ENCODE measurements around the gene NELFA. TPM values are rescaled to one million over a fixed set of nuclear protein-coding genes. Genes with fewer than 3 reads are reported as not detected.
"Not testable (repeated sequence)": the region's sequence is repeated elsewhere in the genome, so short reads cannot be mapped to it uniquely, and the experiment has no call there.

The NELFA gene
- total RNA-seq, 1 donor from 2014 or later = 14.2 TPM

- no peak for DNase-seq (ENCODE audit: low read depth, low spot score)
Observed at GRCh38 chr4:2040391-2041238, 31.8 kb upstream of the NELFA start.

- no peak for DNase-seq (ENCODE audit: low read depth, low spot score)
Observed at GRCh38 chr4:2036866-2037265, 28.1 kb upstream of the NELFA start.

- no peak for DNase-seq (ENCODE audit: low read depth, low spot score)
Observed at GRCh38 chr4:2036327-2036726, 27.6 kb upstream of the NELFA start.

GRCh38 chr4:2031161-2031560, 22.4 kb upstream of the NELFA start:
- not testable (repeated sequence) for DNase-seq (ENCODE audit: low read depth, low spot score)

- DNase-seq (ENCODE audit: low read depth, low spot score) = not testable (repeated sequence)
Observed at GRCh38 chr4:2027120-2027519, 18.3 kb upstream of the NELFA start.

GRCh38 chr4:2025817-2026216, 17.0 kb upstream of the NELFA start:
- no peak for DNase-seq (ENCODE audit: low read depth, low spot score)

- DNase-seq (ENCODE audit: low read depth, low spot score) = no peak
Observed at GRCh38 chr4:2024683-2025082, 15.9 kb upstream of the NELFA start.

GRCh38 chr4:2021358-2022018, 12.7 kb upstream of the NELFA start:
- not testable (repeated sequence) for DNase-seq (ENCODE audit: low read depth, low spot score)

- no peak for DNase-seq (ENCODE audit: low read depth, low spot score)
Observed at GRCh38 chr4:2015008-2015407, 6.2 kb upstream of the NELFA start.

GRCh38 chr4:2011583-2011982, 2.8 kb upstream of the NELFA start:
- no peak for DNase-seq (ENCODE audit: low read depth, low spot score)

GRCh38 chr4:2009651-2010233, 968 bp upstream of the NELFA start:
- peak; percentile 47 for DNase-seq (ENCODE audit: low read depth, low spot score)

- DNase-seq (ENCODE audit: low read depth, low spot score) = no peak
Observed at GRCh38 chr4:2008671-2008920, 178 bp downstream of the NELFA start.

- DNase-seq (ENCODE audit: low read depth, low spot score) = no peak
Observed at GRCh38 chr4:2007804-2008670, 737 bp downstream of the NELFA start.

GRCh38 chr4:2006956-2007653, 1.7 kb downstream of the NELFA start:
- DNase-seq (ENCODE audit: low read depth, low spot score) = no peak

- no peak for DNase-seq (ENCODE audit: low read depth, low spot score)
Observed at GRCh38 chr4:2006367-2006766, 2.4 kb downstream of the NELFA start.

GRCh38 chr4:2003361-2003760, 5.4 kb downstream of the NELFA start:
- DNase-seq (ENCODE audit: low read depth, low spot score) = not testable (repeated sequence)

GRCh38 chr4:1999308-1999707, 9.5 kb downstream of the NELFA start:
- not testable (repeated sequence) for DNase-seq (ENCODE audit: low read depth, low spot score)

- no peak for DNase-seq (ENCODE audit: low read depth, low spot score)
Observed at GRCh38 chr4:1998296-1998695, 10.5 kb downstream of the NELFA start.

GRCh38 chr4:1997712-1998111, 11.1 kb downstream of the NELFA start:
- DNase-seq (ENCODE audit: low read depth, low spot score) = no peak

GRCh38 chr4:1996866-1997611, 11.7 kb downstream of the NELFA start:
- no peak for DNase-seq (ENCODE audit: low read depth, low spot score)

Data from pulmonary artery endothelial cell (primary cell).